Uterus (tissue), 2 donors: ENCODE measurements around the gene RNF41.

ENCODE experiments used
- CTCF ChIP-seq, 4 experiments: fragments of 200-600 bp in 2 of 4; fragments of 450-650 bp in 2 of 4; sonication (generic) in 2 of 4; IDR thresholded peaks; one replicate each; pipeline ENCODE4 v1.5.1; 2016 to 2019; ENCODE audit warnings: antibody characterized with exemption in 4 of 4, mild to moderate bottlenecking in 2 of 4, moderate library complexity in 1 of 4
- POLR2A ChIP-seq, 2 donors: fragments of 450-650 bp; IDR thresholded peaks; one replicate each; pipeline ENCODE4 v1.6.1; 2016; ENCODE audit warnings: antibody characterized with exemption in 2 of 2, mild to moderate bottlenecking in 1 of 2, moderate library complexity in 1 of 2

- TF ChIP-seq CTCF (IDR thresholded peaks at IDR 0.05) = no peak
- TF ChIP-seq POLR2A (IDR thresholded peaks at IDR 0.05) = no peak
These were observed 791 bp upstream of the RNF41 start for GRCh38 chr12:56222531-56222895.
